ENCODE data around the gene CYTH3.
"Not testable (repeated sequence)": the region's sequence is repeated elsewhere in the genome, so short reads cannot be mapped to it uniquely, and the experiment has no call there.

Gene CYTH3

GRCh38 chr7:6154542-6155404 is 117.7 kb downstream of the CYTH3 start:
- H3K9me3 ChIP-seq (ENCODE audit: control insufficient read depth, insufficient read depth, low read length): no peaks in the 10 kb centered on the region
- no peak overlapping the region for H3K4me3 ChIP-seq (ENCODE audit: low read depth, low read length)
- H3K27ac ChIP-seq (ENCODE audit: low read depth, low read length): no peak overlapping the region
- H3K4me1 ChIP-seq (ENCODE audit: control insufficient read depth, insufficient read depth, low read length): no peaks in the 10 kb centered on the region
- H3K36me3 ChIP-seq (ENCODE audit: control insufficient read depth, insufficient read depth, low read length): peaks cover 94% of the 10 kb centered on the region
- no peaks in the 10 kb centered on the region for H3K27me3 ChIP-seq (ENCODE audit: control insufficient read depth, insufficient read depth, low read length)
- H3K9ac ChIP-seq (ENCODE audit: low read depth, low read length): no peak overlapping the region

GRCh38 chr7:6153646-6154541 is 118.5 kb downstream of the CYTH3 start:
- no peaks in the 10 kb centered on the region for H3K27me3 ChIP-seq (ENCODE audit: control insufficient read depth, insufficient read depth, low read length)
- no peaks in the 10 kb centered on the region for H3K4me1 ChIP-seq (ENCODE audit: control insufficient read depth, insufficient read depth, low read length)
- H3K4me3 ChIP-seq (ENCODE audit: low read depth, low read length): no peak overlapping the region
- no peak overlapping the region for H3K27ac ChIP-seq (ENCODE audit: low read depth, low read length)
- peaks cover 95% of the 10 kb centered on the region for H3K36me3 ChIP-seq (ENCODE audit: control insufficient read depth, insufficient read depth, low read length)
- no peak overlapping the region for H3K9ac ChIP-seq (ENCODE audit: low read depth, low read length)
- H3K9me3 ChIP-seq (ENCODE audit: control insufficient read depth, insufficient read depth, low read length): no peaks in the 10 kb centered on the region

DNA sequence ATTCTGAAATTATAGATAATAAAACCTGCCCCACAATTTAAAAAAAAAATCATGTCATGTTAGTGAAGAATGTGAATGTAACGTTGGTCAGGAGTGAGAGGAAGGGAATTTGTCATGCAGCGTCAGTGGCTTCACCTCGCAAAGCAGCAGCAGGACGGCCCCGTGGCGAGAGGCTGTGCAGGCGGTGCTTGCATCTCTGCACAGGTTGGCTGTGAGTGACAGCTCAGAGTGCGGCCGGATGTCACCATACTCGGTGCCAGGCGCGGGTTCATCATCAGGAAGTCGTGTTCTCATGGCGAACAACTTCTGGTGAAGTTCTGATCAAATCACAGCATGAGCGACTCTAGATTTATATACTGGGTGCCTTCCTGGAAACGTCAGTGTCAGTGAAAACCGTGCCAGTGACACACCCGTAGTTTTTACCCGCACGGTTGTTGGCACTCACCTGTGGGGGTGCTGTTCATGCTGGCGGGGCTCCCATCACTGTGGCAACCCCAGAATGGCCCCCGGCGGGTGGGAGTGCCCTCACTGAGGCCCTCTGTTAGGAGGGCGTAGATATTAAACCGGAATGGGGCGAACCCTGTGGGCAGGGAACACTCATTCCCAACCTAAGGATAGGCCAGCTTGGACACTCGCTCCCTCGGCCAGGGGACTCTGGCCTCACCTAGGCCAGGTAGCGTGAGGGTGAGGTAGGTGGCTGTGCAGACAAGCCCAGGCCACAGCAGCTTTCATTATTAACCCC is 120.3 kb downstream of the CYTH3 start:
- H3K4me1 ChIP-seq (ENCODE audit: control insufficient read depth, insufficient read depth, low read length): no peaks in the 10 kb centered on the region
- no peaks in the 10 kb centered on the region for H3K9me3 ChIP-seq (ENCODE audit: control insufficient read depth, insufficient read depth, low read length)
- no peak overlapping the region for H3K4me3 ChIP-seq (ENCODE audit: low read depth, low read length)
- no peak overlapping the region for H3K9ac ChIP-seq (ENCODE audit: low read depth, low read length)
- H3K27ac ChIP-seq (ENCODE audit: low read depth, low read length): no peak overlapping the region
- H3K36me3 ChIP-seq (ENCODE audit: control insufficient read depth, insufficient read depth, low read length): peaks cover 97% of the 10 kb centered on the region
- H3K27me3 ChIP-seq (ENCODE audit: control insufficient read depth, insufficient read depth, low read length): no peaks in the 10 kb centered on the region

GRCh38 chr7:6151527-6151926 is 120.9 kb downstream of the CYTH3 start:
- not testable (repeated sequence) for H3K9me3 ChIP-seq (ENCODE audit: control insufficient read depth, insufficient read depth, low read length); H3K27me3 ChIP-seq (ENCODE audit: control insufficient read depth, insufficient read depth, low read length); H3K27ac ChIP-seq (ENCODE audit: low read depth, low read length); H3K9ac ChIP-seq (ENCODE audit: low read depth, low read length); H3K4me3 ChIP-seq (ENCODE audit: low read depth, low read length); H3K4me1 ChIP-seq (ENCODE audit: control insufficient read depth, insufficient read depth, low read length)
- H3K36me3 ChIP-seq (ENCODE audit: control insufficient read depth, insufficient read depth, low read length): peaks cover 97% of the 10 kb centered on the region

- Histone ChIP-seq H3K9me3 (ENCODE audit: control insufficient read depth, insufficient read depth, low read length) (no peaks in the 10 kb centered on the region), H3K27me3 (ENCODE audit: control insufficient read depth, insufficient read depth, low read length) (no peaks in the 10 kb centered on the region), H3K36me3 (ENCODE audit: control insufficient read depth, insufficient read depth, low read length) (peaks cover 97% of the 10 kb centered on the region), H3K4me3 (ENCODE audit: low read depth, low read length) (no peak overlapping the region), H3K4me1 (ENCODE audit: control insufficient read depth, insufficient read depth, low read length) (no peaks in the 10 kb centered on the region), H3K9ac (ENCODE audit: low read depth, low read length) (no peak overlapping the region), H3K27ac (ENCODE audit: low read depth, low read length) (no peak overlapping the region)
Observed at GRCh38 chr7:6149996-6150395, 122.4 kb downstream of the CYTH3 start.

DNA sequence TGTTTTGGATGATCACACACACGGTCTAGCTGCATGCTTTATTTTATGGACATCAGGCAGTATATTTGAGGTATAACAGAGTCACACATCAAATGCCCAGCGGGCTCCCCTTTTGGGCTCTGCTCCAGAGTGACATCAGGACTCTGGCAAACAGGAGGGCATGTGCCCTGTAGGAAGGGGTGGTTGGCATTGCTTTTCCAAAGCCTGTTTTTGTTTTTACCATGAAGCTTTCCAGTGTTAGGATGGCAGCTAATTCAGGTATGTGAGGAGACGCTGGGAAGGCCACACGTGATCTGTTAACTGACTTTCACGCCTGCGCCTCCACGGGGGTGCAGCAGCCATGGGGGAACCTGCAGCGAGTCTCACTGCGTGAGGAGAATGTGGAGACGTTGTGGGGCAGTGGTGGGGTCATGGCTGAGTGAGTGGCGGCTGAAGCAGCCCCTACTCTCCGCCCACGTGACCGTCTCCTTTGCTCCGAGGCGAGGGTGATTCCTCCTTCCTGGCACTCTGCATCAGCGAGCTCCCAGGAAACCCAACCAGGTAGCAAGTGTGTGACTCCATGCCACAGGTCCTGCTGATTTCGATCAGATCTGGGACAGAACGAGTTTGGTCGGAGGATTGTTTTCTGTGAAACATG is 123.6 kb downstream of the CYTH3 start:
- H3K9ac ChIP-seq (ENCODE audit: low read depth, low read length): no peak overlapping the region
- no peak overlapping the region for H3K27ac ChIP-seq (ENCODE audit: low read depth, low read length)
- H3K9me3 ChIP-seq (ENCODE audit: control insufficient read depth, insufficient read depth, low read length): no peaks in the 10 kb centered on the region
- no peaks in the 10 kb centered on the region for H3K4me1 ChIP-seq (ENCODE audit: control insufficient read depth, insufficient read depth, low read length)
- H3K27me3 ChIP-seq (ENCODE audit: control insufficient read depth, insufficient read depth, low read length): no peaks in the 10 kb centered on the region
- peaks cover 98% of the 10 kb centered on the region for H3K36me3 ChIP-seq (ENCODE audit: control insufficient read depth, insufficient read depth, low read length)
- H3K4me3 ChIP-seq (ENCODE audit: low read depth, low read length): no peak overlapping the region

GRCh38 chr7:6147627-6148026 is 124.8 kb downstream of the CYTH3 start:
- Histone ChIP-seq H3K9ac (ENCODE audit: low read depth, low read length) (no peak overlapping the region), H3K27me3 (ENCODE audit: control insufficient read depth, insufficient read depth, low read length) (no peaks in the 10 kb centered on the region), H3K36me3 (ENCODE audit: control insufficient read depth, insufficient read depth, low read length) (peaks cover 97% of the 10 kb centered on the region), H3K9me3 (ENCODE audit: control insufficient read depth, insufficient read depth, low read length) (no peaks in the 10 kb centered on the region), H3K4me1 (ENCODE audit: control insufficient read depth, insufficient read depth, low read length) (no peaks in the 10 kb centered on the region), H3K4me3 (ENCODE audit: low read depth, low read length) (no peak overlapping the region), H3K27ac (ENCODE audit: low read depth, low read length) (no peak overlapping the region)

DNA sequence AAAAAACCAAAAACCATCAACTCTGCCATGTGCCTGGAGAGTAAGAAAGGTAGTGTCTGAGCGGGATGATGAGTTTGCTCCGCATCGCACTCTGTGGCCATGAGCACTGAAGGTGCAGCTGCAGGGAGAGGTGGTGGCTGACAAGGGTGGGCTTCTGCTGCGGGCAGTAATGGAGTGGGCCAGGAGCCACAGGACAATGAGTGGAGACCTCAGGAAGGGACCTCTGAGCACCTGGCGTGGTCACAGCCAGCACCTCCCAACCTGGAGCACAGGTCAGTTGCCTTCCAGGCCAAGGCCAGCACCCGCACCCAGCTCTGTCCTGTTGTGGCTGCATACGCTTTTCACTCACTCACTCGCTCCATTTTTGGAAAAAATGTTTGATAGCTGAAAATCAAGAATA is 125.8 kb downstream of the CYTH3 start:
- Histone ChIP-seq H3K9me3 (ENCODE audit: control insufficient read depth, insufficient read depth, low read length) (no peaks in the 10 kb centered on the region), H3K27me3 (ENCODE audit: control insufficient read depth, insufficient read depth, low read length) (no peaks in the 10 kb centered on the region), H3K9ac (ENCODE audit: low read depth, low read length) (no peak overlapping the region), H3K4me3 (ENCODE audit: low read depth, low read length) (no peak overlapping the region), H3K36me3 (ENCODE audit: control insufficient read depth, insufficient read depth, low read length) (peaks cover 93% of the 10 kb centered on the region), H3K4me1 (ENCODE audit: control insufficient read depth, insufficient read depth, low read length) (no peaks in the 10 kb centered on the region), H3K27ac (ENCODE audit: low read depth, low read length) (no peak overlapping the region)

DNA sequence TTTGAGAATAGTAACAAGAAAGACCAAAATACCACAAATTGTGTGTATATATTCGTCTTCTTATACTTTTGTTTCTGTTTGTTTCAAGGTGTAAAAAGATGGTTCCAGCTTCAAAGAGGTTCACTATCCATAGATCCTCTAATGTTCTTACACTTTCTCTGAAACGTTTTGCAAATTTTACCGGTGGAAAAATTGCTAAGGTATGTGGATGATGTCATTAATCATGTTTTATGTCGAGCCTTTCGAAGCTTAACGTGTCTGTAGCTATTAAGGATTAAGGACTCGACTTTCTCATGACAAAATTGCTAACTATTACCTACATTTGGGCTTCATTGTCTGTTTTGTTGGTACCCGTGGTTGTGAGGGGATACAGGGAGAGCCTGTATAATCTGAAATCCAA is 128.4 kb downstream of the CYTH3 start:
- Histone ChIP-seq H3K36me3 (ENCODE audit: control insufficient read depth, insufficient read depth, low read length) (peaks cover 92% of the 10 kb centered on the region), H3K27ac (ENCODE audit: low read depth, low read length) (no peak overlapping the region), H3K4me3 (ENCODE audit: low read depth, low read length) (no peak overlapping the region), H3K9me3 (ENCODE audit: control insufficient read depth, insufficient read depth, low read length) (no peaks in the 10 kb centered on the region), H3K4me1 (ENCODE audit: control insufficient read depth, insufficient read depth, low read length) (no peaks in the 10 kb centered on the region), H3K27me3 (ENCODE audit: control insufficient read depth, insufficient read depth, low read length) (no peaks in the 10 kb centered on the region), H3K9ac (ENCODE audit: low read depth, low read length) (no peak overlapping the region)

- Histone ChIP-seq H3K4me1 (ENCODE audit: control insufficient read depth, insufficient read depth, low read length) (no peaks in the 10 kb centered on the region), H3K4me3 (ENCODE audit: low read depth, low read length) (no peak overlapping the region), H3K27me3 (ENCODE audit: control insufficient read depth, insufficient read depth, low read length) (no peaks in the 10 kb centered on the region), H3K9me3 (ENCODE audit: control insufficient read depth, insufficient read depth, low read length) (no peaks in the 10 kb centered on the region), H3K36me3 (ENCODE audit: control insufficient read depth, insufficient read depth, low read length) (peaks cover 91% of the 10 kb centered on the region), H3K9ac (ENCODE audit: low read depth, low read length) (no peak overlapping the region), H3K27ac (ENCODE audit: low read depth, low read length) (no peak overlapping the region)
Observed at GRCh38 chr7:6142871-6143380, 129.5 kb downstream of the CYTH3 start.

All from HUES48 (cell line).